TTC549 (cell line): Measurements from ENCODE around the gene ELFN2.
"Not testable (repeated sequence)": the region's sequence is repeated elsewhere in the genome, so short reads cannot be mapped to it uniquely, and the experiment has no call there.

Experiments used
- FAIRE-seq: peaks from 2 replicates; lab custom pipeline; 2012; peaks lifted over from hg19 to GRCh38; lab: Jason Lieb, UNC

The ELFN2 gene

GRCh38 chr22:37409459-37410050 is 17.7 kb downstream of the ELFN2 start:
- FAIRE-seq: no peak

DNA sequence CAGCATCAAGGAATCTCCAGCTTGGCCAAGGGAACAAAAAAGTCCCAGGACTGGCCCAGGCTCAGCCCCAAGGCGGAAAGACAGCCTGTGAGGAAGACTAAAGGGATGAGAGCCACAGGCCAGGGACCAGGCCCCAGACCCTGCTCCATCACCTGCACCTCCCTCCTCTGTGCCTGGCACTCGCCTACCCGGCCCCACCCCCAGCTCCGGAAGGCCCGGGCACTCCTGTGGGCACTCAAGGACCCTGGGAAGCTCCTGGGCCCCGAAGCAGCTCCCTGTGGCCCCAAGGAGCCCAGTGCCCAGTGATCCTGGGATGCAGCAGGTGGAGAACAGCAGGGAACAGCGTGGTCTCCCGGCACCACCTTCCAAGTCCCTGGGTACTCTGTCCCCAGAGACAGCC is 18.2 kb downstream of the ELFN2 start:
- no peak for FAIRE-seq

GRCh38 chr22:37407856-37408255 is 19.4 kb downstream of the ELFN2 start:
- FAIRE-seq: no peak

DNA sequence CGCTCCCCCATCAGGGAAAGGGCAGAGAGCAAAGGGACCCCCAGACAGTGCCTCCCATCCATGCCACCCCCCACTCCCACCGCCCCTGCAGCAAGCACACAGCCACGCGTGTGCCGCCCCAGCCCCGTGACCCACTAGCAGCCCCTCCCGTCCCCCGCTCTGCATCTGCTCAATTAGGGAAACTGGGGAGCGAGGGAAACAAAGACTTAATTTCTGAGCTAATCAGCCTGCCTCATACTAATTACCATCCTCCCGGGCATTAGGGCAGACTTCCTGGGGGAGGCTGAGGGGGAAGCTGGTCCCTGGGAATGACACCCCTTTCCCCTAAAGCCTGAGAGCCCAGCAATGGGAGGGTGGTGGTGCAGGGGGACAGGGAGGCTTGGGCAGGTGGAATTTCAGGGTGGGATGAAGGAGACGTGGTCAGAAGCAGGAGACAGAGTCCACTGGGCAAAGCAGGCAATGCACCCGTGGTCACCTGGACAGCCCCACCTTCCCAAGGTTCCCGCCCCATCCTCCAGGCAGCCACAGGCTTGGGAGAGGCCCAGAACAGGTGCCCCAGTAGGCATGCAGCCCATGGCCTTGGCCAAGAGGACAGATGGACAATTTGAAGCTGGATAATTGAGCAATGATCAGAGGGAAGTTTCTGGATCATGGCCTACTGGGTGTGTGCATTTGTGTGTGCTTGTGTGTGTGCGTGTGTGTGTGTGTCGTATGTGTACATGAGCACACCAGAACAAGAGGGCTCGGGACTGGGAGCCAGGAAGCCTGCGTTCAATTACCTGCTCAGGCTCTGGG is 20.6 kb downstream of the ELFN2 start:
- FAIRE-seq: no peak

GRCh38 chr22:37404091-37404490 is 23.2 kb downstream of the ELFN2 start:
- FAIRE-seq: no peak

GRCh38 chr22:37403267-37403960 is 23.9 kb downstream of the ELFN2 start:
- no peak for FAIRE-seq

- FAIRE-seq: no peak
These were observed 25.1 kb downstream of the ELFN2 start for GRCh38 chr22:37402184-37402506.

DNA sequence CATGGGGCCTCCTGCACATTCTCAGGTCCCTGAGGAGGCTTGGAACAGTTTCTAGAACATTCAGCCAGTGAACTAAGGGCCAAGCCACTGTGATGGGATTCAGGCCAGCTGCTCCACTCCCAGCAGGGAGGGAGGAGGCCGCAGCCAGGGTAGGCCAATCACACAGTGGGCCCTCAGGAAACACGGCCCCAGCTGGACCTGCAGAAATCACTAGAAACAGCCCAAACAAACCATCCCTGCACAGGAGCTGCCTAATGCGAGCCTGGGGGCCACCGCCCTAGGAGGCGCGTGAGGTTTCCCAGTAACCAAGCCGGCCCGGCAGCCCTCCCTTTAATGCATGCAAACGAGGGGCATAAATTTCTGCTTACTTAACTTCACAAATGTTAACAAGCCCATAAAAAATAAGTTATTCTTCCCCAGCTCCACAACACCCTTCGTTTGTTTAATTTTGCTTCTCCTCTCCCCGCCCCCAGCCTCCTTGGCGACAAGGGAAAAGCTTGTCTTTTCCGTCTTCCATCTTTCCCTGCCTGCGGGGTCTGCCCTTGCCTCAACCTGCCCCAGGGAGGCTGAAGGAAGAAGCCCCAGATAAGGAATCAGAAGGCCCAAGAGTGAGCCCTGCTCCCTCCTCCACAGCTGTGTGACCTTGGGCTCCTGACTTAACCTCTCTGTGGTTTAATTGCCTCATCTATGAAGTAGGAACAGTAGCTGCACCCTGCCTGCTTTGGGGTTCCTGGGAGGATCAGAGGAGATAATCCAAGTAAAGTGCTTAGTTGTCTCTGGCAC is 25.7 kb downstream of the ELFN2 start:
- FAIRE-seq: no peak

GRCh38 chr22:37400719-37401118 is 26.6 kb downstream of the ELFN2 start:
- FAIRE-seq: no peak

DNA sequence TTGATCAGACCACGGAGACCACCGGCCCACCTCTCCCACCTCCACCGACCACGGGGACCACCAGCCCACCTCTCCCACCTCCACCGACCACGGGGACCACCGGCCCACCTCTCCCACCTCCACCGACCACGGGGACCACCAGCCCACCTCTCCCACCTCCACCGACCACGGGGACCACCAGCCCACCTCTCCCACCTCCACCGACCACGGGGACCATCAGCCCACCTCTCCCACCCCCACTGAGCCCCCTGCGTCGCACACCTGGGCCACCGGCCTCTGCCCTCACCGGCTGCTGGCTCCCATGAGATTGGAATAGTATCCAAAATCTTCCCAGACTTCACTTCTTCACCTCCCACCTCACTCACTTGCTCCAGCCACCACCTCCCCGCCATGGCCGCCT is 27.8 kb downstream of the ELFN2 start:
- FAIRE-seq: not testable (repeated sequence)

DNA sequence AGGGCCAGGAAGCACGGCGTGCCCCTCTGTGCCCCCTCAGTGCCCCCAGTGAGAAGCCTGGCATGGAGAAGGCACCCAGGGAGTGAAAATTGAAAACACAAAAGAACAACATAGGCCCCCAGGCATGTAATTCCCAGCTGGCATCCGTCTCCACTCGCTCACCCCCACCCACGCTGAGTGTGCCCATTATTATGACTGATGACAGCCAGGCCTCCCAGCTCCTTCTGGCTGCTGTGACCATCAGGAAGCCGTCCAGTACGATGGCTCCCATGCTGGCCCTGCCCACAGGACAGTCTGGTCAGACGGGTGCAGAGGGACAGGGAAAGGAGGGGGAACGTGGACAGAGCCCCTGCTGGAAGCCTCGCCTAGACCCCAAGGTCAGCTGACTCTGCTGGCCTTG is 30.1 kb downstream of the ELFN2 start:
- no peak for FAIRE-seq

DNA sequence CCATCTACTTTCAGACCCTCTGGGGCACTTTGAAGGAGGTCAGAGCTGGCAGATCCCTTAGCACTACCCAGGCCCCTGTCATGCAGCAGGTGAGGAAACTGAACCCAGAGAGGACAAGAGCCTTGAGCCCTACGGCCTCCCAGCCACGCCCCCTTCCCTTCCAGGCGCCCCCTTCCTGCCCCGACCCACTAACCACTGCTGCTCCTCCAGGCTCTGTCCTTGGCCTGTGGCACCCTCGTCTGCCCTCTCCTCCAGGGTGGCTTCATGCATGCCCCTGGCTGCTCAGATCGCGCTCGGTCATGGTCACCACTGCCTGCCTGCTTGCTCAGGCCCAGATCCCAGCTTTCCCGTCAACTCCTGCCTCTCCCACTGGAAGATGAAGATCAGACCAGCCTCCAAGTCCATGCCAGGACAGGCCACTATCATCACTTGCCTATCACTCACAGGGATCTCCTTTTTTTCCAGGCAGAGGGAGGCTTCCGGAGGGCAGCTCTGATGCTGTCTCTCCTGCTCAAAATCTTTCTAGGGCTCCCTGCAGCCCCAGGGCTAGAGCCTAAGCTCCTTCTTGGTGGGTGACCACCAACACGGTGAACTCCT is 30.7 kb downstream of the ELFN2 start:
- no peak for FAIRE-seq

DNA sequence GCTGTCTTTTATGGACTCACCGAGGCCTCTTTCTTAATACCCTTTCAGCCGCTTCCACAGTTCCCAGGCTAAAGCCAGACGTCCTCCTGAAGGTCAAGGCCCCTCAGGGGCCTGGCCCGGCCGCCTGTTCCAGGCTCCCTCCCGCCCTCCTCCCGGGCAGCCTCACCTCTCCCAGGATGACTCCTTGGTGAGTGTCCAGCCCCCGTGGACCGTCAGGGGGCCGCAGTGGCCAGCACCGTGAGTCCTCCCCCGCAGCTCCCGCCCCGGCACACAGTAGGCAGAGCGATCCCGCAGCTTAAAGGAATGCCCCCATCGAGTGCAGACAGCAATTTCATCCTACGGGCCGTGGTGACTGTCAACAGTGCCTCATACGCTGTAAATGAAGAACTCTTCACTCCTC is 32.9 kb downstream of the ELFN2 start:
- FAIRE-seq: no peak

DNA sequence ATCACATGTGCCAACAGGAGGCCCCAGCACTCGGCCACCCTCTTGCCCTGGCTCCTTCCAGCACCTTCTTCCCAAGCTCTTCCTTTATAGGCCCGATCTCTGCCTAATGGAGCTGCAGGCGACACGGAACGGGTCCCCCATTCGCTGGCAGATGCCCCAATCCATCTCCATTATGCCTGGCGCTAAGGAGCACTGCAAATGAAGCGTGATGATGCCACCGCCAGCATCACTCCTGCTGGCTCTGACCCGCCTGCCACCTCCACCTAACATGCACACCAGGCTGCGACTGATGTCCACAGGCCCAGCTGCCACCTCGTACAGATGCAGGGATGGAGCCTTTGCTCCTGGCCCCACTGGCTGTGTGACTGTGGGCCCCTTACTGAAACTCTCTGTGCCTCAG is 33.5 kb downstream of the ELFN2 start:
- FAIRE-seq: no peak

DNA sequence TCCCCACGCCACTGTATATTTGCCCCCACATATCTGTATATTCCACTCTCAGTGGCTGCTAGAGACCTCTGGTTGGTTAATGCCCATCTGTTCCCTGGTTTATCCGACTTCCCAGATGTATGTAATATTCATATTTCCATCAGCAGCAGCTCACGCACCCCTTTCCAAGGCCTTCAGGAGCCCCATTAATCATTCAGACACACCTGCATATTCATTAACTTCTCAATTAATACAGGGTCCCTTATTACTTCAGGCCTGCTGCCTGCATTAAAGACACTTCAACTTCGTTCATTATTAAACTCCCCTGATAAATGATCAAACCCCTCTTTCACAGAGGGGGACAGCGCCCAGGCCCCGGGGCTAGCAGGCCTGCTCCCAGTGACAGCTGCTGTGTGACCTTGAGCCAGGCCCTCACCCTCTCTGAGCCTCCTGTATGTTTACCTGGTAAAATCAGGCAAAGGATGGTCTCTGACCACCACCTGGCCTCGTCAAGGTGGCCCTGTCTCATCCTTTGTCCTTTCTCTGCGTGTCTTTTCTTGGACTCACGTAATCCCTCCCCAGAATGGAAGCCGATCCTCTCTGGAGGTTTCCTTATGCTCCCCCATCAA is 34.5 kb downstream of the ELFN2 start:
- FAIRE-seq: no peak

- FAIRE-seq: no peak
These were observed 35.6 kb downstream of the ELFN2 start for GRCh38 chr22:37391702-37392101.

DNA sequence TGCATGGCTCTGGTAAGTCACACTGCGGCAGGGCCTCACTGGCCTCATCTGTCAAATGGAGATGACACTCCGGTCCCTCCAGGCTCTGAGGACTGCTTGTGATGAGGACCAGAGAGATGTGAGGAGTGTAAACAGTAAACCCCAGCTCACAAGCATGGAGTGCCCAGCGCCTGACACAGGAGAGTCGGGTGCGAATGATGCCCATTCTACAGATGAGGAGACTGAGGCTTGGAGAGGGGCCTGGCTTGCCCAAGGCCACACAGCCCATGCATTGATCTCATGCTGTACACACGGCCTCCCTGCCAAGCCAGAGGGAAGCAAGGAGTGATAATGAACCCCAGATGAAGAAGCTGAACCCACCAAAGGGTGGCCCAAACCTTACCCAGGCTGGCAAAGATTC is 37.2 kb downstream of the ELFN2 start:
- FAIRE-seq: no peak

GRCh38 chr22:37388538-37388937 is 38.7 kb downstream of the ELFN2 start:
- no peak for FAIRE-seq

DNA sequence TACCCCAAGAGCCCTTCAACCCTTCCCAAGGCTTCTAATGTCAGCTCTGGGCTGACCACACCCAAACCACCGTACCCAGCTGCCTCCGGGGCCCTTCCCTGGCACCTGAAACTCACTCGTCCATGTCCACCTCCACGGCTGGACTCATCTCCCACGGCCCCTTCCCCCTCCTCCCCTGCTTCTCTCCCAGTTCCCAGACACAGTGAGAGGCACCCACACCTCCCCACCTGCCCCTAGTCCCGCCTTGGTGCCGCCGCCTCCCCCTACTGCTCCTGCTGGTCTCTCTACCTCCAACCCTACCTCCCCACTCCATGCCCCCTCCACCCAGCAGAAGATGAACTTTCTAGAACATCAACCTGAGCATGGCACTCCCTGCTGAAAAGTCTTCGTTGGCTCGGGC is 39.5 kb downstream of the ELFN2 start:
- FAIRE-seq: no peak

DNA sequence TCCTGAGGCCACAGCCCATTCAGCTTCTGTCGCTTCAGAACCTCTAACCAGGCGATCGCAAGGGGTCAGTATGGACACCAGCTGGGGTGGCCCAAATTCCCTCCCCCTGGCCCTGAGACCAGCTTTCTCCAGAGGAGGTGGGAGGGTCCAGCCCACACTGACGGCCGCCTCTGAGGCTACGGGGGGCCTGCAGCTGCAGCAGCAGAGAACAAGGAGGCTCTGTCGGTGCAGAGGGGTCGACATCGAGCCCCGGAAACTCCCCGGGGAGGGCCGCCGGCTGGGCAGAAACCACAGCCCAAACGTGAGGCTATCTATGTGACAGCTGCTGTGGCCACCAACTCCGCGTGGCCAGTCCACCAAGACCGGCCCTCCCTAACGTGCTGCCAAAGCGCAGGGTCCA is 40.8 kb downstream of the ELFN2 start:
- no peak for FAIRE-seq

GRCh38 chr22:37384691-37385090 is 42.6 kb downstream of the ELFN2 start:
- no peak for FAIRE-seq

- no peak for FAIRE-seq
These were observed 43.9 kb downstream of the ELFN2 start for GRCh38 chr22:37383341-37383740.
